T-helper 1 cell treated with Interleukin-12 subunit alpha and Interleukin-12 subunit beta and Interleukin-4 antibody, amounts not matched to agents 30 μg/mL and 1 μg/mL, for 36 hours (primary cell): ENCODE data around the gene HPGDS.
"Not testable (repeated sequence)": the region's sequence is repeated elsewhere in the genome, so short reads cannot be mapped to it uniquely, and the experiment has no call there.

Source experiments
- H3K27ac Mint-ChIP-seq: one replicate; pipeline ENCODE4 v1.8.0; 2021; ENCODE audit warnings: mild to moderate bottlenecking, mixed read lengths
- H3K27me3 Mint-ChIP-seq: one replicate; pipeline ENCODE4 v1.8.0; 2021; ENCODE audit warnings: low read depth, mixed read lengths
- H3K36me3 Mint-ChIP-seq: one replicate; pipeline ENCODE4 v1.8.0; 2021; ENCODE audit warnings: low read depth, mixed read lengths
- H3K4me1 Mint-ChIP-seq: one replicate; pipeline ENCODE4 v1.8.0; 2021; ENCODE audit warnings: low read depth, mixed read lengths
- H3K4me3 Mint-ChIP-seq: one replicate; pipeline ENCODE4 v1.8.0; 2021; ENCODE audit warnings: mild to moderate bottlenecking, moderate library complexity, mixed read lengths
- H3K9me3 Mint-ChIP-seq: one replicate; pipeline ENCODE4 v1.8.0; 2021; ENCODE audit warnings: mixed read lengths

HPGDS gene

DNA sequence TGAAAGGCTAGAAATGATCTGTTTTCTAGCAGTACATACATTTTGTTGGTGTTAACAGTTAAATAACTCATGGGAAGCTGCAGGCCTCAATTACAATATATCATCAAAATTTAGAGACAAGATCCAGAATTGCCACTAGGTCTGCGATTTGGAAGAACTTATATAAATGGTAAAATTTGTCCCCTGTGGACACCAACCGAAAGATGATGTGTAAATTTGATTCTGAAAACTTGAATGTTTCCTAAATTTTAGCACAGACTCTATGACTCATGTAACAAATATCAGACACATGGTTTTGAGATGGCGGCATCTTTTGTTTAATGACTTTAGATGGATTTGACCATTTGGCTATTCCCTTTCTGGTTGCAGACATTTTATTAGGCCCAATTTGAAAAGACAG lies 6.0 kb upstream of the HPGDS start:
- Mint-ChIP-seq H3K9me3 (no peaks in the 10 kb centered on the region), H3K36me3 (no peaks in the 10 kb centered on the region), H3K4me3 (no peak overlapping the region), H3K27ac (no peak overlapping the region), H3K27me3 (peaks cover 19% of the 10 kb centered on the region), H3K4me1 (peaks cover 11% of the 10 kb centered on the region)

- Mint-ChIP-seq H3K27me3 (peaks cover 8% of the 10 kb centered on the region), H3K4me1 (peaks cover 11% of the 10 kb centered on the region), H3K36me3 (no peaks in the 10 kb centered on the region), H3K4me3 (no peak overlapping the region), H3K9me3 (no peaks in the 10 kb centered on the region), H3K27ac (no peak overlapping the region)
Observed at GRCh38 chr4:94346541-94346940, 3.9 kb upstream of the HPGDS start.

GRCh38 chr4:94345969-94346368 lies 3.3 kb upstream of the HPGDS start:
- Mint-ChIP-seq H3K9me3 (no peaks in the 10 kb centered on the region), H3K36me3 (no peaks in the 10 kb centered on the region), H3K27ac (no peak overlapping the region), H3K4me3 (no peak overlapping the region), H3K27me3 (peaks cover 3% of the 10 kb centered on the region), H3K4me1 (peaks cover 11% of the 10 kb centered on the region)

GRCh38 chr4:94345266-94345665 lies 2.6 kb upstream of the HPGDS start:
- Mint-ChIP-seq H3K36me3 (no peaks in the 10 kb centered on the region), H3K27me3 (peaks cover 3% of the 10 kb centered on the region), H3K27ac (no peak overlapping the region), H3K4me3 (no peak overlapping the region), H3K9me3 (no peaks in the 10 kb centered on the region), H3K4me1 (peaks cover 11% of the 10 kb centered on the region)

DNA sequence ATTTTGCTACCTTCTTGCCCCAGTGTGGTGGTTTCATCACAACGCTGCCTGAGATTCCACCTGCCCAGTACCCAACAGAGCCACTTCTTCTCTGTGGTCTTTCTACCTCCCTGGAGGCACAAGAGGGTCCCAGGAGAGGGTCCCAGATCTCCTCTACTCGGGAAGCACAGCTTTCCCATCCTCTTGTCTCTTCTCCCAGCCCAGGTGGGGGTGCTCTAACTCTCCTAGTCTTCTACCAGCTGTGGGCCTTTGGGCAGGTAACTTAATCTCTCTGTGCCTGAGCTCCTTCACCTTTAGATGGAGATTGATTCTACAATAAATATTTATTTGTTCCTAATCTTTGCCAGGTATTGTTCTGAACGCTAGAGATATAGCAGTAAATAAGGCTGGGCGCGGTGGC lies 1.8 kb upstream of the HPGDS start:
- no peak overlapping the region for H3K27ac Mint-ChIP-seq
- H3K27me3 Mint-ChIP-seq = no peaks in the 10 kb centered on the region
- H3K4me1 Mint-ChIP-seq = peaks cover 15% of the 10 kb centered on the region
- H3K4me3 Mint-ChIP-seq = no peak overlapping the region
- no peaks in the 10 kb centered on the region for H3K36me3 Mint-ChIP-seq
- H3K9me3 Mint-ChIP-seq = no peaks in the 10 kb centered on the region

- Mint-ChIP-seq H3K4me3 (no peak overlapping the region), H3K27me3 (no peaks in the 10 kb centered on the region), H3K4me1 (peaks cover 18% of the 10 kb centered on the region), H3K9me3 (no peaks in the 10 kb centered on the region), H3K27ac (no peak overlapping the region), H3K36me3 (no peaks in the 10 kb centered on the region)
Observed at GRCh38 chr4:94341481-94342370, 910 bp downstream of the HPGDS start.

GRCh38 chr4:94339779-94340178 lies 2.9 kb downstream of the HPGDS start:
- H3K27me3 Mint-ChIP-seq = no peaks in the 10 kb centered on the region
- no peaks in the 10 kb centered on the region for H3K36me3 Mint-ChIP-seq
- H3K27ac Mint-ChIP-seq = peak overlapping the region; percentile 75
- H3K4me1 Mint-ChIP-seq = peaks cover 16% of the 10 kb centered on the region
- peak overlapping the region; percentile 63 for H3K4me3 Mint-ChIP-seq
- H3K9me3 Mint-ChIP-seq = no peaks in the 10 kb centered on the region

DNA sequence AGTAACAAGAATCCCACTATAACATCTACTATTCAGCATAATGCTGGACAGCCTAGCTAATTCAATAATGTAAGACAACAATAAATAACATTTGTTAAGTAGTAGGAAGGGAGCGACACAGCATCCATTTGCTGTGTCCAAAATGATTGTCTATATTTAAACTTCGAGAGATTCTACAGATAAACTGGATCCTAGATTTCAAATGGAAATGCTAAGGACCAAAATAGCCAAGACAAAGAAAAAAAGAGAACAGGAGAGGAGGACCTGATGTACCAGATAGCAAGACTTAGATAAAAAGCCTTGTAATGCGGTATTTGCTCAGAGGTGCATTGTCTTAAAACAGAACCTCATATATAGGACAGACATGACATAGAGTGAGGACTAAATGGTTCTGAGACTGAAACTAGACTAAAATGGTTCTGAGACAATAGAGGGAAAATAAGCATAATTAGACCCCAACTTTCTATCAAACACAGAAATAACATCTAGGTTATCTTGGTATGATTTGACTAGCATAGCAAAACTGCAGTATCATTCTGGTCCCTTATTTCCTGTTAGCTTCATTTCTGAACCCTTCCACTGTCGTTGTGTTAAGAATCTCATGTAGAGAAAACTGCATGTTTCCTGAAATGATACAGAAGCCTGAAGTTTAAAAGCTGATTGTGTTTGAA lies 3.8 kb downstream of the HPGDS start:
- H3K36me3 Mint-ChIP-seq = no peaks in the 10 kb centered on the region
- peak overlapping the region; percentile 71 for H3K27ac Mint-ChIP-seq
- H3K9me3 Mint-ChIP-seq = no peaks in the 10 kb centered on the region
- H3K4me3 Mint-ChIP-seq = peak overlapping the region; percentile 38
- H3K4me1 Mint-ChIP-seq = peaks cover 16% of the 10 kb centered on the region
- no peaks in the 10 kb centered on the region for H3K27me3 Mint-ChIP-seq

- peaks cover 13% of the 10 kb centered on the region for H3K4me1 Mint-ChIP-seq
- H3K36me3 Mint-ChIP-seq, H3K27ac Mint-ChIP-seq, H3K27me3 Mint-ChIP-seq, H3K4me3 Mint-ChIP-seq, H3K9me3 Mint-ChIP-seq: not testable (repeated sequence)
Observed at GRCh38 chr4:94336791-94337190, 5.8 kb downstream of the HPGDS start.

- Mint-ChIP-seq H3K4me1 (peaks cover 13% of the 10 kb centered on the region), H3K27ac (no peak overlapping the region), H3K4me3 (no peak overlapping the region), H3K36me3 (no peaks in the 10 kb centered on the region), H3K9me3 (no peaks in the 10 kb centered on the region), H3K27me3 (no peaks in the 10 kb centered on the region)
Observed at GRCh38 chr4:94336303-94336702, 6.3 kb downstream of the HPGDS start.

DNA sequence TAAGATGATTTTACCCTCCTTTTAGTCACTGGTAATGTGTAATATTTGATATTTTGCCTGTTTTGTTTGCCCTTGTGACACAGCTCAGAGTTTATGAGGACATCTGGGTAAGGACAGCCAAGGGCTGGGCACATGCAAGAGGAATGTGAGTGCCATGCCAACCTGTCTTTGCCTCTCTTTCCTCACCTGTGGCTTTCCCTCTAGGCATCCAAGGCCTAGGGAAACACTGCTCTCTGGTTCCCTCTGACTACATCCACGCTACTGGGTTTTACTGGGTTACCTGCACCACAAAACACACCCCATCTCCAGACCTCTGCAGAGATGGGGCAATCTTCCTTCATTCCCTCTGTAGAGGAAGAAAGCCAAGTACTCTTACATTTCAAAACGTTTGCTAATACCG lies 7.7 kb downstream of the HPGDS start:
- Mint-ChIP-seq H3K4me1 (peaks cover 13% of the 10 kb centered on the region), H3K27me3 (no peaks in the 10 kb centered on the region), H3K36me3 (no peaks in the 10 kb centered on the region), H3K9me3 (no peaks in the 10 kb centered on the region), H3K4me3 (no peak overlapping the region), H3K27ac (no peak overlapping the region)

GRCh38 chr4:94334476-94334875 lies 8.2 kb downstream of the HPGDS start:
- Mint-ChIP-seq H3K27me3 (no peaks in the 10 kb centered on the region), H3K36me3 (no peaks in the 10 kb centered on the region), H3K9me3 (no peaks in the 10 kb centered on the region), H3K4me3 (no peak overlapping the region), H3K4me1 (peaks cover 9% of the 10 kb centered on the region), H3K27ac (no peak overlapping the region)

GRCh38 chr4:94333866-94334265 lies 8.8 kb downstream of the HPGDS start:
- no peaks in the 10 kb centered on the region for H3K9me3 Mint-ChIP-seq
- no peak overlapping the region for H3K27ac Mint-ChIP-seq
- H3K4me3 Mint-ChIP-seq = no peak overlapping the region
- peaks cover under 1% of the 10 kb centered on the region for H3K27me3 Mint-ChIP-seq
- H3K4me1 Mint-ChIP-seq = peaks cover 4% of the 10 kb centered on the region
- no peaks in the 10 kb centered on the region for H3K36me3 Mint-ChIP-seq

GRCh38 chr4:94332983-94333590 lies 9.5 kb downstream of the HPGDS start:
- H3K27me3 Mint-ChIP-seq = peaks cover 2% of the 10 kb centered on the region
- H3K4me3 Mint-ChIP-seq = no peak overlapping the region
- H3K4me1 Mint-ChIP-seq = no peaks in the 10 kb centered on the region
- no peaks in the 10 kb centered on the region for H3K36me3 Mint-ChIP-seq
- no peak overlapping the region for H3K27ac Mint-ChIP-seq
- no peaks in the 10 kb centered on the region for H3K9me3 Mint-ChIP-seq

- Mint-ChIP-seq H3K27ac (no peak overlapping the region), H3K36me3 (peaks cover 2% of the 10 kb centered on the region), H3K4me1 (no peaks in the 10 kb centered on the region), H3K9me3 (peaks cover 14% of the 10 kb centered on the region), H3K27me3 (peaks cover 2% of the 10 kb centered on the region), H3K4me3 (no peak overlapping the region)
Observed at GRCh38 chr4:94329933-94330332, 12.7 kb downstream of the HPGDS start.
